GM10248 (cell line): ENCODE results near the gene TECPR2.

Experiments
- CTCF ChIA-PET: fragments of 300-600 bp; sonication (Branson Sonifier 250); formaldehyde crosslinking; extraction: SDS; loops from one replicate; lab custom pipeline; 2021; ENCODE audit warnings: antibody characterized with exemption; lab: Yijun Ruan, JAX
- POLR2A ChIA-PET: fragments of 350-650 bp; sonication (Branson Sonifier 250); formaldehyde crosslinking; extraction: SDS; loops from one replicate; lab custom pipeline; 2020; ENCODE audit warnings: antibody characterized with exemption; lab: Yijun Ruan, JAX
- DNase-seq: peaks from one replicate; pipeline ENCODE4 v3.0.0; 2012; ENCODE audit errors: extremely low spot score
- CTCF ChIP-seq: IDR thresholded peaks from 2 replicates; pipeline ENCODE4 v1.5.1; 2012; ENCODE audit warnings: mild to moderate bottlenecking, low read depth; ENCODE audit errors: extremely low read depth, missing control alignments, control extremely low read depth

The TECPR2 gene

GRCh38 chr14:102424923-102425322, 62.2 kb downstream of the TECPR2 start:
- no peak for DNase-seq
- ChIA-PET CTCF (no interaction called here), POLR2A (no interaction called here)
- TF ChIP-seq CTCF = no peak

GRCh38 chr14:102426796-102427195, 64.1 kb downstream of the TECPR2 start:
- TF ChIP-seq CTCF = no peak
- POLR2A ChIA-PET = no interaction called here
- CTCF ChIA-PET = interaction anchor here (1.0 kb wide), 2 partner anchors 12 to 98 kb away, joined by 4 read pairs; no protein-coding TSS in a partner anchor
- DNase-seq = no peak

- DNase-seq = no peak
- ChIA-PET CTCF (no interaction called here), POLR2A (no interaction called here)
- no peak for TF ChIP-seq CTCF
These were observed 64.9 kb downstream of the TECPR2 start for GRCh38 chr14:102427642-102428041.

- TF ChIP-seq CTCF = no peak
- ChIA-PET CTCF (interaction anchor here (0.7 to 3.0 kb wide), 5 partner anchors 8 to 93 kb away, joined by 3 to 17 read pairs (median 5); no protein-coding TSS in a partner anchor), POLR2A (interaction anchor here (0.6 to 0.7 kb wide), 2 partner anchors 10 to 130 kb away, joined by 6 to 7 read pairs; no protein-coding TSS in a partner anchor)
- no peak for DNase-seq
These were observed 67.6 kb downstream of the TECPR2 start for GRCh38 chr14:102430212-102430908.

- no peak for TF ChIP-seq CTCF
- DNase-seq = no peak
- POLR2A ChIA-PET = no interaction called here
- CTCF ChIA-PET = interaction anchor here (0.7 to 1.4 kb wide), 3 partner anchors 27 to 37 kb away, joined by 3 to 5 read pairs (median 3); no protein-coding TSS in a partner anchor
These were observed 69.0 kb downstream of the TECPR2 start for GRCh38 chr14:102431751-102432150.

GRCh38 chr14:102434647-102435175, 72.0 kb downstream of the TECPR2 start:
- CTCF ChIA-PET = interaction anchor here (1.0 to 1.9 kb wide), 3 partner anchors 10 to 90 kb away, joined by 3 to 6 read pairs (median 4); no protein-coding TSS in a partner anchor
- no peak for DNase-seq
- POLR2A ChIA-PET = no interaction called here
- no peak for TF ChIP-seq CTCF
